HG02571 (cell line): ENCODE data around the gene PPFIA2.

Experiments
- ATAC-seq: cut with Tn5 transposase; IDR thresholded peaks from one replicate; pipeline ENCODE4 v1.9.1; 2021; ENCODE audit warnings: mild to moderate bottlenecking, moderate library complexity; ENCODE audit not compliant: unreplicated experiment

The PPFIA2 gene

DNA sequence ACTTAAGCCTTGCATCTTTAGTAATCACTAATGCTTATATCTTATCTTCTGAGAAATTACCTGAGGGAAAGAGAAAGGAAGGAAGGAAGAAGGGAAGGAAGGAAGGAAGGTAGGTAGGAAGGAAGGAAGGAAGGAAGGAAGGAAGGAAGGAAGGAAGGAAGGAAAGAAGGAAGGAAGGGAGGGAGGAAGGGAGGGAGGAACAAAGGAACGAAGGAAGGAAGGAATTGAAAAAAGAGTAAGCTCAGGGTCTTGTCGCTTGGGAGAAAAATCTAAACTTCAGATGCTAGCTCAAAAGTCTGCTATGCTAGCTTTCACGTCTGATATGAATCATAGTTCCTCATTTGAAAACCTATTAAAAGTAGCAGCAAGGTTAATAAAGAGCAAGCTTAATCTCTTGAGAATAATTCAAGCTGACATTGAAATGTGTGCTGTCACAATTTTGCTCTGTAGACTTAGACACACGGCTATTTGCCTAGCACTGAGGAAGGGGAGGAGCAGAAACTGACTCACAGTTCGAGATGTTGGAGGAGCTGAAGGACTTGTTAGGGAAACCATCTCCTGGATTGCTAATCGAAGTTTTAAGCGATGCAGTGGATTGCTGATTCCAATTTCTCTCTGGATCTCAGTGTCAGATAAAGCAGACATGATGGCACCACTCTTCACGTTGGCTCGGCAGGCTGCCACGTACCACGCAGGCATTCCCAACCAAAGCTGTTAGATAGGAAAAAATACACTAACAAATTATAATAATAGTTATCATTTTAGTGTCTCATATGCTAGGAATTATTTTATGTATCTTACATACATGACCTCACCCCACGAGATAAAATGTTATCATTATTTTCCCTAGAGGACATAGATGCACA, 464.6 kb downstream of the PPFIA2 start:
- ATAC-seq = no peak

DNA sequence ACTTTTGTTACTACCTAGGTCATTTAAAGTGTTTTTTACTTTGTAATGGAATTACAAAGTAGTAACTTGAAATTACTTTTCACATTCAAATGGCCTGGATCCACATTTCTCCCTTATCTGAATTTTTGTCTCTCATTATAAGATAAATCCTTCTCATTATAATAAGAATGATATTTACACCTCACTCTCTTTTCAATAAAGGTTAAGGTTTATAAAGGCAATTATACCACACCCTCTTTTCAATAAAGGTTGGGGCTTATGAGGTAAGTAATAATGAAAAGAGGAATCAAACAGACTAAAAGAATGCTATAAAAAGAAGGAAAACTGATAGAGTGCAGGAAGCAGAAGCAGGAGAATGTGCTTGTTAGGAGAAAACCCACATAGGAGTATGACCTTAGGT, 470.5 kb downstream of the PPFIA2 start:
- no peak for ATAC-seq

DNA sequence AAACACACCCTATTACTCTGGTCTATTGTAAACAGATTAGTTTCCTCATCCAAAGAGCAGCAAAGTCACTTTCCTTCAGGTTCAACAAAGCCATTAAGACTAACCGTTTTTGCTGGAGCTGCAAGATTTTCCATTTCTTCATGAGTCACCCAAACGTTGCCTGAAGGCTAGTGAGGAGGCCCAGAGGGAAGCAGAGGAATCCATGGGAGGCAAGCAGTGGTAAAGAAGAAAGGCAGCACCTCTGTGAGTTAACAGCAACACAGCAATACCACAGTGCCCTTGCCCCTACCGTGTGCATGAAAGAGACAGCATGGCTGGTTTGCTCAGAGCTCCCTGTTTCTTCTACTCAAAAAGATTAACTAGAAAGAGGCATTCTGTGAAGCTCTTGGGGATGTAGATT, 475.0 kb downstream of the PPFIA2 start:
- no peak for ATAC-seq

DNA sequence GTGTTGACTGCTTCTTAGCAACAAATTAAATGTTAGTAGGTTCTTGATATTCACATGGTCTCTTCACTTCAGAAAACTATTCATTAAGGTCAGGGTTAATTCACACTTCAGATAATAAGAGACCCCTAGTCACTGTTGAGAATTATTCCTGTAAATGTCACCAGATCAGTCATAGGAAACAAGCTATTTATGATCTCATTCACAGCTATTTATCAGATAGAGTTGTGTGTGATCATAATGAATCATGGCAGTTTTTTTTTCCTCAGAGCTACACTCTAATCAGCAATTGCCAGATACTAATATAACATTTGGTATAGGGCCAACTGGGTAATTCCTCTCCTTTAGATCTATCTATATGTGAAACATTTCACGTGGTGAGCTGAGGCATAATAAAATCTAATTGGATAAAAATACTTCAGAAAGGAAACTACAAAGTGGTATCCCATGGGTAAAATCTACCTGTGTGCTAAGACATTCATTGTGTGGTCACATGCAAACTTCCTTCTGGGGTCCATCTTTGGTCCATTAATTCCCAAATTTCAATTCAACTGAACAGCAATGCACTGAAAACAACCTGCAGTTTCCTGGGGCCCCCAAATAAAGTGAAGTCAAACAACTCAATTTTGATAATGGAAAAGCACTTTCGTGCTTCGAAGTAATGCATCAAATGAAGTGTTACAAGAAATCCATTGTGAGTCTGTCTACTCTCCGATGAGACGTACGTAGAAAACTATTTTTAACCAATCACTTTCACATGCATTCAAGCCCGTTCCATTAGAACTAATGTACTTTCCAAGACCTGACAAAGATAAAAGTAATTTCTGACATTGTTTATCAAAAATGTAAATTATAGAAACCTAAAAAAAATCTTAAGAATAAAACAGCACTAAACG, 484.3 kb downstream of the PPFIA2 start:
- ATAC-seq = no peak

DNA sequence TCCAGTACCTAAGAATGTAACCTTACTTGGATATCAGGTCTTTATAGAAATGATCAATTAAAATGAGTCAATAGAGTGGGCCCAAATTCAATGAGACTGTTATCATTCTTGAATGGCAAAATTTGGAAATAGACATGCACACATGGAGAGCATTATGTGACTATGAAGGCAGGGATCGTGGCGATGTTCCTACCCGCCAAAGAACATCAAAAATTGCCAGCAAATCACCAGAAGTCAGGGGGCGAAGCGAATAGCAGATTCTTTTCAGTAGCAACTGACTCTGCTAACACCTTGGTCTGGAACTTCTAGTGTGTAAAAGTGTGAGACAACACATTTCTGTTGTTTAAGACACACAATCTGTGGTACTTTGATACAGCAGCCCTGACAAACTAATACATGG, 488.8 kb downstream of the PPFIA2 start:
- no peak for ATAC-seq

DNA sequence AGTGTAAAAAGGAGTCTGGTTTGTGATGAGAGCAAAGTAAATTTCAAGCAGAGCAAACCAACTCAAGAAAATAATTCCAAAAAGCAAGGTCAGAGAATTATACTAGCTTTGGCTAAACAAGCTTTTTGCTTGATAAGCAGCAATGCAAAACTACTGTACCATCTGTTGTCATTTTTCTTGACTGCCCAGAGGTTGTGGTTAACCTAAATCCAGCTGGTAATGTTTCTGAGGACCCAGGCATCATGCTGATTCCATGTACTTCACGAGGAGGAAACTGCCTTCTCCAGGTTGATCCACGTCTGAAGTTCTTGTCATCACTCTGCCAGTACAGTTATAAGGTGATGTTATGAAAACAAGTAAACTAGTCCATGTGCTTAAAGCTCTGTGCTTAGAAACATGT, 496.1 kb downstream of the PPFIA2 start:
- no peak for ATAC-seq

DNA sequence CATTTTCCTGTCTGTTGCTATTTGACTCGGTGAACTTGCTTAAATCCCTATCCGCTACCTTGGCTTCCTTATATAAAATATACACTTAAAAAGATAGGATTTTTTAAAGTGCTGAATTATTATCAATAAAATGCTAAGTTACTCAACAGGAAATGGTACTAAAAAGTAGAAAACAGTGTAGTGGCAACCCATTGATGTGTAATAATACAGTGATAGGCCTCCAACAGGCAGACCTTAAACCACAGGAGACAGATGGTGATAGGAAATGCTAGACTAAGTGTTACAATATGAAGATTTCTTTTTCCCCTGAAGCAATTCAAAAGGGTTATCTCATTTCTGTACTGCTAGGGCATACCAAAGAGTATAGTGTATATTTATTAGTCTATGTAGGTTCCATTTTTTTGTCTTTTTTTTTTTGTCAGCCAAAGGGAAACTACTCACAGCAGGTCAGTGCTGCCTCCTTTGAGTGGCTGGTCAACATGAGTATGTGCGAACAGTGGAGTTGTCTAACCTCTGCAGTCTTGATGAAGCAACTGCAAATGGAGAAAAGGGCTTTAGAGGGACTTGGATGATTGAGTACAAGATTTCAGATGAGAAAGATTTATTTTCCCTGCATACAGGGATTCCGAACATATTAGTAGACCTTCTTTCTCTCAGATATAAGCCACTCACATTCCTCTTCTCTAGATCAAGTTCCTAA, 497.5 kb downstream of the PPFIA2 start:
- ATAC-seq = no peak

DNA sequence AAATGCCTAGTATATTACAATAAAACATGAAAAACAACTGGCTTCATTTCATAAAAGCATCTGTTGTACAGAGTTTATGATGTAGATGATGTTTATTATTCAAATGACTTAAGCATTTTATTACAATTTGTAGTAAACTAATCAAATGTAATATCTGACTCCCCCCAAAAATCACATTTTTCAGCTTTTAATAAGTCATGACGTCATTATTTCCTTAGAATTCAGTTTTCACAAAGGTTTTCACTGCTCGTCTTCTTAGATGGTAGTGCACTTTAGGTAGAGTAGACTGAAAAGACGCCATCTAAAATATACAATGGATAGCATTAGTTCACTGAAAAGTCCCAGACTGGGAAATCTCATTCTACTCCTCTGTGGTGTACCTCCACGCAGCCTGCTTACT, 499.8 kb downstream of the PPFIA2 start:
- no peak for ATAC-seq

DNA sequence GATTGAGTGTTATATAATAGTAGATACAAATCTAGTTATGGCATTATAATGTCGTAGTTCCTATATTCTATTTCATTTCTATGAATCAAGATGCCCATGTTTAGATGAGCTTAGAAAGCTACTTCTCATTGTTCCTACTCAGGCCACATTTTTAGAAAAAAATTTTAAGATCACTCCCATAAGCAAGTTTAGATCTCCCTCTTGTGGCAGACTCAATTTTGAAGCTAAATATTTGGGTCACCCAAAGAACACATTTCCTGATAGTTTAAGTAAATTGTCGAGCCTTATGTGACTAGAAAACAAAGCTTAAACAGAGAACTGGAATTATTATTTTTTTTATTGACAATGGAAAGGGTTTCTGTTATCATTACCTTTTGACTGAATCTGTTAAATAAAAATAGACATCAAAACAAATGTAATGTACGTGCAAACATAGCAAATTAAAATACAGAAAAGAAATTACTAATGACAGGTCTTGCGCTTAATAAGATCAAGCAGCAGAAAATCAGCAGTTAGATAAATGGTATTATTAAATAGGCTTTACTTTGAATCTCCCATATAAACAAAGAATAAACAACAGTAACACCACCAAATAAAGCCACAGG, 501.1 kb downstream of the PPFIA2 start:
- ATAC-seq = no peak

DNA sequence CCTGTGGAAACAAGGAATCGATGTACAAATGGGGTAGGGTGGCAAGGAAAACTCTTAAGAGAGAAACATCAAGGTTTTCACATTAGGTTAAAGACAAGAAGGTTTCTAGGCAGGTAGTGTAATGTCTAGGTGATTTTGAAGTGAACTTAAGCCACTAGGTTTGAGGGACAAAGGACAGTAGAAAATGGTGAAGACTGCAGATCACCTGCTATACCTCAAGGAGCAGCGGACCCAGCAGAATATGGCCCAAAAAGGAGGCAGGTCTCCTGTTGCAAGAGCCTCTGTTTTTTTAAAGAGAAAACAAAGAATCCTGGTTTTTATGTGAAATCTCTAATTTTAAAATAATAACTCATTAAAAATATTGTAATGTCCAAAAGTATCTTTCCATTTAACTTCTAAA, 503.2 kb downstream of the PPFIA2 start:
- ATAC-seq = no peak

DNA sequence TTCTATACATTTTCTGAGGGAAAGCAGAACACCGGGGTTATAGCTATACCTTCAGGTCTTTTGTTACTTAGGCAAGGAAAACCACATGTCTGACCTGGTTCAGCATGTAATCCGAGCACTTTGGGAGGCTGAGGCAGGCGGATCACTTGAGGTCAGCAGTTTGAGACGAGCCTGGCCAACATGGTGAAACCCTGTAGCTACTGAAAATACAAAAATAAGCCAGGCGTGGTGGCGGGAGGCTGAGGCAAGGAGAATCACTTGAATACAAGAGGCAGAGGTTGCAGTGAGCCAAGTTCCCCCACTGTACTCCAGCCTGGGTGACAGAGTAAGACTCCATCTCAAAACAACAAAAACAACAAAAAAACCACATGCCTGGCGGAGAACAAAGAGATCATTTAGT, 503.7 kb downstream of the PPFIA2 start:
- no peak for ATAC-seq

DNA sequence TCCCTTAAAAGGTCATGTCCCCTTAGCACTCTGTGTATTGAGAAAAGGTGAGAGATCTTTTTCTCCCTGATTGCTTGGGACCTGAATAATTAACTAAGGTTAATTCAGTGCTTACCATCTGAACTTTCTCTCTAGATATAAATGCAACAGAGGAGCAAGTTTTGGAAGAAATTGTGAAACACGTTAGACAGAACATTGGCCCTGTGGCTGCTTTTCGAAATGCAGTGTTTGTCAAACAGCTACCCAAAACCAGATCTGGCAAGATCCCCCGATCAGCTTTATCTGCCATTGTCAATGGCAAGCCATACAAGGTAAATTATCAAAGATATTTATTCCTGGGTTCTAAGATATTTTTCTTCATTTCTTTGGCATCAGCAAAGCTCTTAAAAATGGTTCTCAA, 505.8 kb downstream of the PPFIA2 start:
- no peak for ATAC-seq

DNA sequence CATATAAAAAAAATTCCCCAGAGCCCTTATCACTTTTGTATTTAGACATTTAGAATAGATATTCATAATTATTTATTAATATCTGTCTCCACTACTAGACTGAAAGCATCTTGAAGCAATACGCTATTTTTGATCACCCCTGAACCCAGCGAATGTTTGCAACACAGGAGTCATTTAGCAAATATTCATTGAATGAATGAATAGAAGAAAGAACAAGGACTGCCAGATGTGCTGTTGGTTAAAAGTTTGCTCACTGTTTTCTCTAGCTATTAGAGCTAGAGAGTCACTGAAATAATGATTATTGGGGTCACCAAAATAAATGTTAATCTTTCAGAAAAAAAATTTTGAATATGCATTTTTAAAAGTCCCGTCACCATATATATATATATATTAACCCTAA, 506.9 kb downstream of the PPFIA2 start:
- no peak for ATAC-seq

DNA sequence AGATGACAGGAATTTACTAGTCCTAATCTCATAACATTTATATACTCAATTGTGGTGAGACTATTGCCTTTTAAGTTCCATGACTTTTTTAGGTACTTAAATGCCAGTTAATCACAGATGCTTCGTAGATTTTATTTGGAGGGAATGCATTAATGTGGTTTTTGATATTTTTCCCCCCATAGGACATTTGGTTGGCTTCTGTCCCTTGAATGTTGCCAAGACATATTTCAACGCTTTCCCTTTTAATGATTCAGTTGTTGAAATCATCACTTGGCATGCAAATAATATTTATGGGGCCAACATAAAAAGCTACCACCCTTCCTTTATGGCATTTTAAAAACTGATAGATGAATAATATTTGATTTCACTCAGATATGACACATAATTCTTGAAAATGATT, 509.2 kb downstream of the PPFIA2 start:
- no peak for ATAC-seq

DNA sequence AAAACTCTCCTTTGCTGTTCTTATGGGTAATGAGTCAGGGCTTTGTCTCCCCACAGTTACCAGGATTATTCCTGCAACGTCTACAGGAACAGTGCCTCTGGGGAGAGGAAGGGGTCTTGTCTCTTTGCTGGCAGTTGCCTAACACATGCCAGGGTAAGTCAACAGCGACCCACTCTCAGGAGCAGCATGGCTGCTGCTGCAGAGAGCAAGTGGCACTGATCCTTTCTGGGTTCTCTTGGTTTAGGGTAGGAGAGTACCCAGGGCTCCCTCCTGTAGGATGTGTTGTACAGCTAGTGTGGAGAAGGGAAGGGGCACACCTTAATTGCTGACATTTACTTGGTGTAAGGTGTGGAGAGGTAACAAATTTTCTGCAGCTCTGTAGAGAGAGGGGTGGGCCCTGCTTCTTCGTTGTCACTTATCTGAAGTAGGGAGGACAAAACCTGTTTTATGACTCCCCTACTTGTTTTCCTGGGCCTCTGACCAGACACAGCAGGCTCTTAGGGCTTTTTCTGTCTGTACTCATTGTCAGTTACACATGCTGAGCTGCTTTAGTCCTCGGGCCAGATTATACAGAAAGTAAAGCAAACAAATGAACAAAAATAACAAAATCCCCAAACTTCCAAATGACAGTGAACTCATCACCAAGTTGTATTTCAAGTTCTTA, 513.1 kb downstream of the PPFIA2 start:
- ATAC-seq = no peak

DNA sequence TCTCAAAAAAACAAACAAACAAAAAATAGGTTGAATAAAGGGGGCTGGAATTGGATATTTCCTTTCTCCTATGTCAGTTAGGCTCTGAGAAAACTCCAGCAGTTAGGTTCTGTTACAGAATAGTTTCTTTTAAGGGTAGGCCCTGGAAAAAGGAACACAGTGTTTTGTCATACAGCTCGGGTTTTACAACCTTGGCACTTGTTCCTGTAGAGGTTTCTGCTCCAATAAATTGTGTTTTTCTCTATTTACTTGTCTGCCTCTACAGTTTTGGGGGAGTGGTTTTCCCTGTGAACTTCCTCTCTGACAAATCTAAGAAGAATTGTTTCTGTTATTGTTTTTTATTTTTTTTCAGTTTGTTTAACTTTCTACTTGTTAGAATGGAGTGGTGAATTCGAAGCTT, 513.7 kb downstream of the PPFIA2 start:
- ATAC-seq = no peak

DNA sequence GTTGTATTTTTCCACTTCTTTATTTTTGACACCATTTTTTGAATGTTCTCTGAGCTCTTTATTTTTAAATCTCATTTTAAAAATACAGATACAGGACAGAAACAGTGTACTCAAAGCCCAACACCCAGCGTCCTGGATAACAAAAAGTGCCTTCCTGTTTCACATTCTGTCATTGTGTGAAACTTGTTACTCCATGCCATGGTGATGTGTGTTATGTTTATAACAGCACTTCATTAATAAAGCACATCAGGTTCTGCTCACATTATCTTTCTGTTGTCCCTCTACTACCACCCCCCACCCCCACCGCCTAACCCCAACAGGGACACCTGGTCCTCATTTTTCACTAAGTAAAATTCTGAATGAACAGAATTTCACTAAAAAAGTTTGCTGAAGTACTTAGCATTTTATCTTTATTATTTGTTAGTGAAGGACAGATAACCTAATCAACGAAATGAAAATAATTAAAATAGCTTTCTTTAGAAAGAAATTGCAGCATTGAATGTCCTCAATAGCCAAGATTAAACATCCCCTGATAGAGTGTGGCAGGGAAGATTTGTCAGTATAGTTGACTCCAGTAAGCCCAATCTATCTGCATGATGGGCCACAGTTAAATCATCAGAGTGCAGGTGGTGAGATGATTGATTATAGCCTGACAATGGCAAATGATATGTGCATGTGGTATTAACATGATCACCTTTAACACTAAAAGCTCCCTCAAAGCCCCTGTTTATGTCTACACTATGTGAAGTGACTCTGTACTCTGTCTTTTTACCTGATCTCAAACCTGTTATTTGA, 527.4 kb downstream of the PPFIA2 start:
- no peak for ATAC-seq

DNA sequence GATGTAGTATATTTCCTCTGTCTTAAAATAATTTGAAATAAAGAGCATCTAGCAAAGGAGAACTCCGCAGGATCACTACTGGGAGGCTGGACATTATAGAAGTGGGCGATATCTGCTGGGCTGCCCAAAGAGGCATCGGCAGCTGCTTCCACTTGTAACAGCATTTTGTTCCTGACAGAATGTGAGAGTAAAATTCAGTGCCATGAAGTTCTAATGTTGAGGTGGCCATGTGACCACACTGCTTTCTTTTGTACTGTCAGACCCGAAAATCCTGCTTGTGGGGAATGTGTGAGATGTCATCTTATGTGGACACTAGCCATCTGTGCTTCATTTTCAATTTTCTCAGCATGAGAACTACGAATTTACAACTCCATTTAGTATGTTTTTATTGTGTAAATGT, 529.4 kb downstream of the PPFIA2 start:
- no peak for ATAC-seq

DNA sequence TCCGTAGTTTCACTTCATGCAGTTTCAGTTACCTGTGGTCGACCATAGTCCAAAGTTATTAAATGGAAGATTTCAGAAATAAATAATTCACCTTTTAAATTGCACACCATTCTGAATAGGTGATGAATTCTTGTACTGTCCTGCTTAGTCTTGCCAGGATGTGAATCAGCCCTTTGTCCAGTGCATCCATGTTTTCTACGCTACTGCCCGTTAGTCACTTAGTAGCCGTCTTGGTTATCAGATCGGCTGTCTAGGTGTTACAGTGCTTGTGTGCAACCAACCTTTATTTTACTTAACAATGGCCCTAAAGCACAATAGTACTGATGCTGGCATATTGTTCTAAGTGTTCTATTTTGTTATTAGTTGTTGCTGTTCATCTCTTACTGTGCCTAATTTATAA, 534.5 kb downstream of the PPFIA2 start:
- ATAC-seq = no peak
